Breast epithelium (tissue), 4 donors: ENCODE results near the gene TBX15. TPM values are rescaled to one million over a fixed set of nuclear protein-coding genes. Genes with fewer than 3 reads are reported as not detected.

Source experiments
- DNase-seq, 2 donors: peaks; one replicate each; pipeline ENCODE4 v3.0.0-alpha.2; 2019; ENCODE audit warnings: low spot score in 2 of 2
- H3K27ac ChIP-seq, 2 donors: fragments of 200-600 bp; sonication (generic) in 1 of 2; one replicate each; pipeline ENCODE4 v1.5.1; 2016 to 2019; ENCODE audit warnings: mild to moderate bottlenecking in 1 of 2
- H3K27me3 ChIP-seq, 2 donors: fragments of 200-600 bp; sonication (generic) in 1 of 2; one replicate each; pipeline versions ENCODE4 v1.5.1 to v1.6.0; 2017 to 2019; ENCODE audit warnings: control low read depth in 1 of 2, mild to moderate bottlenecking in 1 of 2
- H3K36me3 ChIP-seq: fragments of 200-600 bp; one replicate; pipeline ENCODE4 v1.5.1; 2019
- H3K4me1 ChIP-seq, 2 donors: fragments of 200-600 bp; sonication (generic); one replicate each; pipeline ENCODE4 v1.5.1; 2016 to 2019; ENCODE audit warnings: control low read depth in 1 of 2
- H3K4me3 ChIP-seq, 3 donors: fragments of 200-600 bp; sonication (generic); 1 replicate in 2 of 3; 2 replicates in 1 of 3; pipeline ENCODE4 v1.5.1; 2016 to 2019; ENCODE audit warnings: mild to moderate bottlenecking in 3 of 3, moderate library complexity in 2 of 3
- H3K9me3 ChIP-seq, 2 donors: fragments of 200-600 bp; sonication (generic) in 1 of 2; one replicate each; pipeline ENCODE4 v1.5.1; 2016 to 2019; ENCODE audit warnings: control low read depth in 1 of 2
- CTCF ChIP-seq, 3 donors: fragments of 450-650 bp; IDR thresholded peaks; one replicate each; pipeline ENCODE4 v1.5.1; 2016 to 2017; ENCODE audit warnings: antibody characterized with exemption in 3 of 3, mild to moderate bottlenecking in 3 of 3, moderate library complexity in 3 of 3
- POLR2A ChIP-seq: fragments of 450-650 bp; IDR thresholded peaks from one replicate; pipeline ENCODE4 v1.6.1; 2016; ENCODE audit warnings: antibody characterized with exemption, mild to moderate bottlenecking, moderate library complexity
- POLR2AphosphoS5 ChIP-seq, 3 donors: sonication (generic); formaldehyde crosslinking; IDR thresholded peaks; one replicate each; pipeline ENCODE4 v1.6.1; 2017; ENCODE audit warnings: antibody characterized with exemption in 3 of 3
- intact Hi-C: fragments of 100-400 bp; cut with DNase I; formaldehyde crosslinking; loops from one replicate; pipeline ENCODE4 v1.15.1; 2023; ENCODE audit warnings: low total_unique reads
- total RNA-seq, 3 donors: library from RNA; depleted of rRNA; stranded (reverse); fragments of >200 nt; gene quantifications; one replicate each; pipeline ENCODE4 v1.1.0, GENCODE V29; 2016

Gene TBX15
- total RNA-seq, 3 donors from 2014 or later: 5.9 to 60.0 (median 34.1) TPM

DNA sequence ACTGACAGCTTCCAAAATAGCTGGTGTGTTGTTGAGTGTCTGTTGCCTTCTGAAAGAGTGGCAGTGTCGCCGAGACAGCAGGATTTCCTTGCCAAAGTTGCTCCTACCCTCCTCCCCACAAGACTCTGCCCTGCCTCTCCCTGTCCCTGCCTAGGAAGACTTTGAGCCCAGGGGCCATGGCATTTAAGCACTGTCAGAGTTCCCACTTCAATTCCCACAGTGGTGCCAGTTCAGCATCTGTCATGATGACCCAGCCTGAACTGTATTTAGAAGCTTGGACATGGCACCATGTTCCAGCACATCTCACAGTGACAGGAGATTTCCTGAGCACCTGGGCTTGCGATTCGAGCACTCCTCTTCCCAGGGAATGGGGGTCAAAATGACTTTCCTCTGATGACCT lies 43.6 kb downstream of the TBX15 start:
- intact Hi-C loops: no loop called here
- no peaks in the 10 kb centered on the region for H3K4me1 ChIP-seq
- TF ChIP-seq CTCF (IDR thresholded peaks at IDR 0.05) (no peak), POLR2AphosphoS5 (IDR thresholded peaks at IDR 0.05) (no peak), POLR2A (no peak)
- no peaks in the 10 kb centered on the region for H3K9me3 ChIP-seq
- H3K27ac ChIP-seq: peak overlapping the region in 1 of 2 donors; percentile 25
- H3K27me3 ChIP-seq: no peaks in the 10 kb centered on the region
- no peak overlapping the region for H3K4me3 ChIP-seq
- H3K36me3 ChIP-seq: no peaks in the 10 kb centered on the region
- no peak for DNase-seq

DNA sequence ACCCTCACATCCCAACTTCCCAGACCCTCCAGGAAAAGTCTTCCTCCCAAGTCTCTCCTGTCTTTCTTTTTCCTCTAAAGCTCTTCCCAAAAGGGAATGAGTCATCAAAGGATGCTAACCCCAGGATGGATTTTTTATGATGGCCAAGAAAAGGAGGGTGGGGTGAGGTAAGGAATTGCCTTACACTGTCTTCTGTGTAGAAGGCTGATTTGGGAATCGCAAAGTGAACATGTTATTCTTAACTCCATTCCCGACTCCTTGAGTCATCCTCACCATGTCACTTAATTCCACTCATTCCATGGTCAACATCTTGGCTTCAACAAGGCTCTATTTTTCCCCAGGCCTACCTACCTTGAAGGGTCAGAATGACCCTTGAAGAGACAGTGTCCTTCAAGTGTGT lies 44.0 kb downstream of the TBX15 start:
- DNase-seq: no peak
- Histone ChIP-seq H3K4me1 (no peaks in the 10 kb centered on the region), H3K9me3 (no peaks in the 10 kb centered on the region), H3K36me3 (no peaks in the 10 kb centered on the region), H3K4me3 (no peak overlapping the region), H3K27me3 (no peaks in the 10 kb centered on the region), H3K27ac (peak overlapping the region in 1 of 2 donors; percentile 25)
- TF ChIP-seq POLR2A: no peak
- TF ChIP-seq POLR2AphosphoS5 (IDR thresholded peaks at IDR 0.05): no peak
- TF ChIP-seq CTCF (IDR thresholded peaks at IDR 0.05): no peak
- intact Hi-C loops: no loop called here

GRCh38 chr1:118940957-118941356 lies 47.2 kb downstream of the TBX15 start:
- H3K27ac ChIP-seq: no peak overlapping the region
- DNase-seq: no peak
- no peaks in the 10 kb centered on the region for H3K9me3 ChIP-seq
- H3K27me3 ChIP-seq: no peaks in the 10 kb centered on the region
- H3K4me3 ChIP-seq: no peak overlapping the region
- intact Hi-C loops: no loop called here
- no peak for TF ChIP-seq POLR2A
- TF ChIP-seq POLR2AphosphoS5 (IDR thresholded peaks at IDR 0.05): no peak
- TF ChIP-seq CTCF (IDR thresholded peaks at IDR 0.05): no peak
- no peaks in the 10 kb centered on the region for H3K36me3 ChIP-seq
- no peaks in the 10 kb centered on the region for H3K4me1 ChIP-seq

- Histone ChIP-seq H3K4me3 (no peak overlapping the region), H3K36me3 (no peaks in the 10 kb centered on the region), H3K4me1 (no peaks in the 10 kb centered on the region), H3K9me3 (no peaks in the 10 kb centered on the region), H3K27ac (no peak overlapping the region), H3K27me3 (no peaks in the 10 kb centered on the region)
- no peak for DNase-seq
- intact Hi-C loops: no loop called here
- no peak for TF ChIP-seq POLR2A
- TF ChIP-seq CTCF (IDR thresholded peaks at IDR 0.05): no peak
- no peak for TF ChIP-seq POLR2AphosphoS5 (IDR thresholded peaks at IDR 0.05)
Observed at GRCh38 chr1:118937413-118938072, 50.6 kb downstream of the TBX15 start.

DNA sequence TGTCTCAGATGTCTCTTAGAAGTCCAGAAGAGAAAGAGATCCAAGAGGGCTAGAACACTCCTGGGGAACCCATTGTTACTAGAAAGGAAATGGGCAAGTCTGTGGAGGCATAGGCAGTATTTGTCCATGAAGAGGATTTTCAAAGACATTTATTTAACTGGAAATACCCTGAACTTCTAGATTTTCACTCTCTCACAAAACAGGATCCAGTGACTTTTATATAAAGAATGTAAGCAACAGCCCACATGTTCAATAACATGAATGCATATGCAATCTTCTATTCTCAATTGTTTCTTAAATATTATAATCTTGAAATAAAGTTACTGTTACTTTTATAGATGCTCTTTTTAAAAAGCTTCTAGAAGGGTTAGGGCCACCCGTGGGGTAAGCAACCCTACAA lies 53.4 kb downstream of the TBX15 start:
- H3K4me1 ChIP-seq: no peaks in the 10 kb centered on the region
- intact Hi-C loops: no loop called here
- TF ChIP-seq POLR2AphosphoS5 (IDR thresholded peaks at IDR 0.05) (no peak), POLR2A (no peak), CTCF (IDR thresholded peaks at IDR 0.05) (no peak)
- H3K9me3 ChIP-seq: no peaks in the 10 kb centered on the region
- no peaks in the 10 kb centered on the region for H3K36me3 ChIP-seq
- H3K27me3 ChIP-seq: no peaks in the 10 kb centered on the region
- DNase-seq: no peak
- H3K27ac ChIP-seq: no peak overlapping the region
- no peak overlapping the region for H3K4me3 ChIP-seq
